ENCODE results near the gene BAZ2A. TPM values are rescaled to one million over a fixed set of nuclear protein-coding genes. Genes with fewer than 3 reads are reported as not detected.

BAZ2A gene
- total and polyA plus RNA-seq, 2 experiments from 2014 or later = 109 to 111 TPM

- 0 out of 2 replicates have a peak, but pooled peaks cover 8% of the 10 kb centered on the region for H4K20me1 ChIP-seq (replicated peaks; ENCODE audit: insufficient read depth)
Observed at GRCh38 chr12:56546680-56547079, 83.4 kb downstream of the BAZ2A start.

More at GRCh38 chr12:56546680-56547079, 83.4 kb downstream of the BAZ2A start:
- peaks cover 13% of the 10 kb centered on the region; the same call in 1 of the 2 replicates for H3K79me2 ChIP-seq (replicated peaks; ENCODE audit: insufficient read depth)
- no peak overlapping the region for H2AFZ ChIP-seq
- Mint-ChIP-seq H3K4me1 (no peaks in the 10 kb centered on the region), H3K27me3 (ENCODE audit: insufficient read depth, low read depth, poor library complexity) (no peaks in the 10 kb centered on the region), H3K9me3 (no peaks in the 10 kb centered on the region), H3K27ac (no peak overlapping the region), H3K4me3 (no peak overlapping the region), H3K36me3 (ENCODE audit: low read depth) (no peaks in the 10 kb centered on the region)
- H3K27ac ChIP-seq (ENCODE audit: low read depth) = no peak overlapping the region
- TF ChIP-seq JUNB (IDR thresholded peaks at IDR 0.05; ENCODE audit: unreplicated experiment) = no peak
- TF ChIP-seq NANOG (IDR thresholded peaks at IDR 0.05; ENCODE audit: borderline replicate concordance) = no peak
- TF ChIP-seq POLR2AphosphoS5 (IDR thresholded peaks at IDR 0.05; ENCODE audit: low read depth) = no peak
- no peak for TF ChIP-seq EZH2phosphoT487 (IDR thresholded peaks at IDR 0.05; ENCODE audit: unreplicated experiment)
- TF ChIP-seq CREB1 (CRISPR knock-in tag; IDR thresholded peaks at IDR 0.05; ENCODE audit: low read depth) = no peak
- TF ChIP-seq ETS1 (IDR thresholded peaks at IDR 0.05) = no peak
- no peak for TF ChIP-seq ZNF462 (CRISPR knock-in tag; IDR thresholded peaks at IDR 0.05)
- TF ChIP-seq STAT1 (IDR thresholded peaks at IDR 0.05; ENCODE audit: unreplicated experiment) = no peak
- no peak for TF ChIP-seq ZNF331 (CRISPR knock-in tag; IDR thresholded peaks at IDR 0.05; ENCODE audit: low read depth)
- no peak for TF ChIP-seq EZH2 (IDR thresholded peaks at IDR 0.05; ENCODE audit: low read depth, unreplicated experiment)
- TF ChIP-seq ZNF114 (CRISPR knock-in tag; IDR thresholded peaks at IDR 0.05) = no peak
- TF ChIP-seq CTCF (conservative IDR thresholded peaks at IDR 0.05; ENCODE audit: low read depth in 2 of 2) = no peak
- TF ChIP-seq REST (IDR thresholded peaks at IDR 0.05; ENCODE audit: unreplicated experiment) = no peak
- H3K9me2 ChIP-seq (ENCODE audit: insufficient read depth) = no peaks in the 10 kb centered on the region
- no peaks in the 10 kb centered on the region for H3K36me3 ChIP-seq (ENCODE audit: insufficient read depth)
- no peaks in the 10 kb centered on the region for H3F3A ChIP-seq (replicated peaks; ENCODE audit: low read depth)
- H3K27me3 ChIP-seq (ENCODE audit: insufficient read depth) = no peaks in the 10 kb centered on the region
- H3K4me1 ChIP-seq (ENCODE audit: insufficient read depth) = no peaks in the 10 kb centered on the region
- H3K4me3 ChIP-seq = no peak overlapping the region
- H3K4me2 ChIP-seq = no peak overlapping the region
- no peak for ATAC-seq
- no peak for DNase-seq (ENCODE audit: low spot score)
